ENCODE measurements around the gene FOXN3.

The FOXN3 gene

DNA sequence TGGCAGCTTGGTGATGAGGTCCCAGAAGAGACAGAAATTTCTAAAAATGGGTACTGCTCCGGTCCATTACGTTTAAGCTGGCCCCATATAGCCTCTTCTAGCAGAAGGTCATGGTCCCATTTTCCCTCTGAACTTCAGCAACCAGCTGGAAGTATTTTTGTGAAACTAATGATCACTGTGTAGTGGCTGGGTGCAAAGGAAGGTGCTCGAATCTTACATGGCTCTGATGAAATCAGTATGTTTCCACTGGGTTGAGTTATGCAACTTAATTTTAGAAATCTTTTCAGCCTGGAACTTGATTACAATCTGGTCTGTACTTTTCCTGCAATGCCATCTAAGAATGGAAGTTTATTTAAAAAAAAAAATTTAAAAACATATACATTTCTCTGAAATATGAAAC lies 228.5 kb downstream of the FOXN3 start:
- DNase-seq, result no peak

DNA sequence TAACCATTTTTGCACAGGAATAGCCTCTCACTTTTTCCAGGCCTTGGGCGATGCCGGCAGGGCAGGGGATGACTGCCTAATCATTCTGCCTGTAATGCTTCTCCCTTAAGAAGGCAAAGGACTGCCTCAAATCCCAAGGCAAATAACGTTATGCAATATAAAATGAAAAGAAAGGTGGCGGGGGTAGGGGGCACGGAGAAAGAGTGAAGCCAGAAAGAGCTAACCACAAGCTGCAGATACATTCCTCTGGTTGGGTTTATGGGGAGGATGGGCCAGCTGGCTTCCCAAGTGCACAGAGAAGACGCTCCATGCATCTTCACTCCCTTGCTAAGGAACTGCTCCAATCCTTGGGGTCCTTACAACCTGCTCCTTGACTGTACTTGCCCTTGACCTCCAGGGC lies 229.5 kb downstream of the FOXN3 start:
- no peak for DNase-seq

DNA sequence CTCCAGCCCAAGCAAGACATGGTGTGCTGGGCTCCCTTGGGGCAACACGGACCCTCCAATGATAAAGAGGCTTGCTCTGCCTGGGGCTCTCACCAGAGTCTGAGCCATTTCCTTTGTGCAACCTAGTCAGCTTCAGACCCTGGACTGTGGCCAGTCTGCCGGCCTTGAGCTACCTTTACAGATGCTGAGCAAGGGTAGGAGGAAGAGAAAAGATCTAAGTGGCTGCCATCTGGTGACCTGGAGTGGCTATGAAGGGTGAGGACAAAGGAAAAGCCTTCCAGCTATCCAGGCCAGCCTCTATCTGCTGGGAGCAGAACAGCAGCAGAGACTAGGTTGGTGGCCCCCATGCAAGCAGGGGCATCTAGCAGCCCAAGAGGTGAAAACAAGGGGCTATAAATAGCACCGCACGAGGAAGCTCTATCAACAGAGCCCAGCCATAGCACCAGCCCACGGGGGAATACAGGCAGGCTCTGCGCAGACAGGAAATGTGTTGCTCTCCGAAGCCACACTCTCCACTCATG lies 230.1 kb downstream of the FOXN3 start:
- DNase-seq, result no peak

DNA sequence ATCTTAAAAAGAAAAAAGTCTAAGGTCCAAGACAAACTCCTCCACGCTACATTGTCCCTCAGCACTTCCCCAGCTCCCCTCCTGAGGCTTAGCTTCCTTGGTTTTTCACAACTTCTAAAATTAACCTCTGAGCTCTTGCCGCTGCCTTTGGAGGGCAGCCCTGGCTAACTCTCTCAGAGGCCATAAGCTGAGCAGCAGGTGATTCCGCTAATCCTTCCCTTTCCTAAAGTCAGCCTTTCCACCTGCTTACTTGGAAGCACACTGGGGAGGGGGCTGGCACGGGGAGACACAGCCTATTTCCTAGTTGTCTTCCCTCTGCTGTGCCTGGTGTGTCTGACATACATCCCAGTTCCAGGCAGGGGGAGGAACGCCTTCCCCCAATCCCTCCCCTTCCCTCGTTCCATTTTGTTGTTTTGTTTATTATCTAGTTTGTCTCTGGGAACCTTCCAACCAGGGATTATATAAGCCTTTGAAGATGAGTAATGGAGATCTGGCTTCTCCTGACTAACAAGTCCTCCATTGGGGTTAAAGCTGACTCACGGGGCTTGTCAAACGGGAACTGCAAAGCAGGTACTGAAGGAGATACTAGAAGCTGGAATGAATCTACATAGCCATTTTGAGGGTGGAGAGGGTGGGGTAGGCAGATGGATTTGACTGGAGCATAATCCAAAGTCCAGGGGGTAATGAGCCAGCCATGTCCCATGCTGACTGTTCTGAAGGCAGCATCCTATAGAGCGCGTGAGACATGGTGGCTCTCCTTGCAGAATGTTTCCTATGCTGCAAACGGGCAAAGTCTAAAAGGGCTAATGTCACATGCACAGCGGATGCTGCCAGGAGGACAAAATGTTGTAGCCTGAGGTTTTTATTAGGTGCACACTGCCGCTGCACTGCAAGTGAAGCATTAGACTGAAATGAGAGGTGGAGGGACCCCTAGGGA lies 230.8 kb downstream of the FOXN3 start:
- no peak for DNase-seq

DNA sequence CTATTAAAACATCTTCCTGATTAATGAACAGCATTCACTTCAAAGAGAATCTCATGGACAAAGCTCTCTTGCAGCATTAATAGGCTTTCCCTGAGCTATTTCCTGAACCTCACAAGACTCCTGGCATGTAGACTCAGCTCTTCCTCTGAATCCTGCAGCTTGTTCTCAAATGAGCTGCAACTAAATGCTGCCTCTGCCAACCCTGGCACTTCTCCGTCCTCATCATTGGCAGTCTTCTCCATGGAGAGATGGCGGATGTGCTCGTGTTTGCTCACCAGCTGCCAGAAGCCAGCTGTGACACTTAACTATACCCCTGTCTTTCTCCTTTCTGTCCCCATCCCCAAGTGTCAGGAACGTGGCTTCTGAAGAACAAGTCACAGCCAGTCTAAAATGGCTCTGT lies 232.1 kb downstream of the FOXN3 start:
- no peak for DNase-seq

DNA sequence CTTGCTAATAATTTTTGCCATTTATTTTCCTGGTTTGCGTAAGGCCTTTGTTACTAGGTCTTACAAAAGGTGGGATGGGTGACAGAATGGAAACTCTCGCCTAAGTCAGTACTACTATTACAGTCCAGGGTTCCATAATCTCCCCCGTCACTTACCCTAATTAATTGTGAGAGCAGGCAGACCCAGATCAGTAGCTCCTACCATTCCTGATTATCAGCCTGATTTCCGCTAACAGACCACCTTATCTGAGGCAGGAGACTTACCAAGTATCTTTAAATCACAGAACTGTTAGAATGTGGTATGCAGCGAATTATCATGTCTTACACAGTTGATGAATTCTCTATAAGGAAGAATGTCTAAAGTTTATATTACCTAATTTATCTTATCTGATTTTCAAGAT lies 234.7 kb downstream of the FOXN3 start:
- DNase-seq, result no peak

DNA sequence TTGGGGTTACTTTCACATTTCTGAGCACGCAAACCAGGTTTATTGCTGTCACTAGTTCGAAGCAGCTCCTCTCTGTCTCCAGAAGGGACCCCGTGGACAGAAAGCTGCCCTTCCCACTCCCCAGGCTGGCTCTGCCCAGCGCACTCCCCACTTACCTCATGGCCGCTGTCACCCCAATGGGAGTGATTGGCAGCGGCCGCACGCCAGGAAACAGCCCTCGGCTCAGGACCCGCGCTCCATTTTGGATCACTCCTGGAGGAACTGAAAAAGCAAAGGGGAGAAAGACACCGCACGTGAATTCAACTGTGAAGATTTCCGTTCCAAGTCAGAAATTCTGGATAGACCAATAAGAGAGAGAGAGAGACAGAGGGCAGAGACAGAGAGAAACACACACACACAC lies 236.5 kb downstream of the FOXN3 start:
- no peak for DNase-seq

DNA sequence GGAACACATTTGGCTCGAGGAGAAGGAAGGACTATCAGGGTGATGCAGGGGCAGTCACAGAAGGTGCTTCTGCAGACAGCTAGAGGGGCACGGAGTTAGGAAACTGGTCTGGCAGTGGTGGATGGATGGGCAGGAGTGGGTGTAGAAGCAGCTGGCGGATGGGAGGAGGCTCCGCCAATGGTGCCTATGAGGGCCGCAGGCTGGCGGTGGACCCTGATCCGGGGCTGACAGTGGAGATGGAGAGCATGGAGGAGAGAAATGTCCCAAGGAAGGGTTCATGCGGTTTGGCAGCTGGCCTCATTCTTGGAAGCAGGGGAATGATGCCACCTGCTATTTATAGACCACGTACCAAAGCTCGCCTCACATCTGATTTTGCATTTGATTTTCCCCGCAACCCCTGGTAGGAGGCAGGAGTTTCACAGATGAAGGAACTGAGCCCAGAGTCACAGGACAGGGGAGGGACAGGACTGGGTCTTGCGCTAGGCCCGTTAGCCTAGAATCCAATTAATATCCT lies 237.1 kb downstream of the FOXN3 start:
- no peak for DNase-seq

DNA sequence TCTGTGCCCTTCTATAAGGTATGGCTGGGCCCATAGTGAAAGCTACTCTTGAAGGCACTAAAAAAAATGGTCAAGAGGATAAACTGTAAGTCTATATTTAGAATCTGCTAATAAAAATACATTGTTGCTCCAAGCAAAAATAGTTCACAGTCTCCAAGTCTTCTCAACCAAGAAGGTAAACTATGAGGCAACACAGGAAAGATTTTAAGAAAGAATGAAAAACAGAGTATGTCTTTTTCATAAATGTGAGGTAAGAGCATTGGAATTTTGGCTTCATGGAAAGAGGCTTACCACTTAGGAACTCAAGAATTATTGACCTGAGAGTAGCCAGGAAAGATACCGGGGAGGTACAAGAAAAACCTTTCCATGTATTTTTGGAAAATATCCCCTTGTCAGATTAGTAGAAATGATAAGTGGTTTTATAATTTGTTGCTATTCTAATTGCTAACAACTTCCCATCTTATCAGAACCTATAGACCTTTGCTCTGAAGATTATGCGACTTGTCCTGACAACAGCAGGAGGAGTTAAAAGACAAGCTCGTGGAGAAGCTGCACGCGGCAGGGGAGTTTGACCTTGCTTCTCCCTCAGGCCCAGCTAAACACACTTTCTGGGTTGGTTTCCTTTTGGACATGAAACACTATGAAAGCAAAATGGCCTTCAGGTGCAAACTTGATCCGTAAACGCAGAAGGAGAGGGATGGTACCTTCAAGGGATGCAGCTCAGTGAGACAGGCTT lies 238.1 kb downstream of the FOXN3 start:
- no peak for DNase-seq

DNA sequence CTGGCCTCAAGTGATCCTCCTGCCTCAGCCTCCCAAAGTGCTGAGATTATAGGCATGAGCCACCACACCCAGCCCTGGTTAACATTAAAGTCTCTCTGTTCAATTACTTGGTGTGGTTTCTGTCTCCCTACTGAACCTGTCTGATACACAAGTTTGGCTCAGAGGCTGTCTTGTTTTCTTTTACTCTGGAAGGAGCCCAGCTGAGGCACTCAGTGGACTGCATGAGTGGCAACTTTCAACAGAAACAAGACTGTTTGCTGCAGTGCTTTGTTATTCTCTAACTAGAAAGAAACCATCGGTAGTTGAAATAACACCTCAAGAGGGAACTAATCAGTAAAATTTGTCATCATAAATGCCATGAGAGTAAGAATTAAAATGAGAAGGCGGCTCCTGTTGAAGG lies 238.7 kb downstream of the FOXN3 start:
- DNase-seq, result no peak

DNA sequence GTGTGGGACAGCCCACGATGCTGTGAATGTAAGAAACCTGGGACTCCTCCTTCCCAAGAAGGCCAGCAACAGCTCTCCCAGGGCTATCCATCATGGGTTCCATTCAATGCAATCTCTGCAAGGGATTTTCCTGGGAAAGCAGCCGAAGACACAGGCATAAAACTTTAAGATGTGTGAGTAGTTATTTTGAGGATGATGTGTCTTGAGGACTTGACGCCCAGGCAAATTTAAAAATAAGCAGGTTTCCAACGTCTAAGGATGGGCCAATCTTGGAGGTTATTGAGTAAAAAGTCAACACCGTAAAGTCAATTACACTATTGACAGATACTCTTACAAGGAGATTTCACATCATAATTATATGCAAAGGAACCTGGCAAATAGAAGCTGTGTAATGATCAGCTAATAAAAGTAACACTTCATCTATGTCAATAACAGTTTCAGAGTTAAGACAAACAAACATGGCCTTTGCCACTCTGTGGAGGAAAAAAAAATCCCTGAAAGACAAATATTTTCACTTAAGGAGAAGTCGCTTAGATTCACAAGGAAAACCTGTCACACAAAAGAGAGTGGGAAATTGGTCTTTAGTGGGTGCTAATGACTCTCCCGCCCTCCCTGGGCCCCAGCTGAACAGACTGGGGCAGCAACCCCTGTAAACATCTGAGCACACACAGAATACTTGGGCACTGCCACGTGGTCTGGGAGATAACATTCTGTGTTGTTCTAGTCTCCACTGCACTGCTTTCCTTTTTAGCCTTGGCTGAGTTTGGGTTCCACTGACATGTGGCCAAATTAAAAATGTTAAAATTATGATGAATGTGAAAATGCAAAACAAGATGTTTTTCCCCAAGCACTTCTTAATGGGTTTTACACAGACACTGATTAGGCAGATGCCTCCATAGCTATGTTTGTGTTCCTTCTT lies 240.9 kb downstream of the FOXN3 start:
- DNase-seq, result no peak

DNA sequence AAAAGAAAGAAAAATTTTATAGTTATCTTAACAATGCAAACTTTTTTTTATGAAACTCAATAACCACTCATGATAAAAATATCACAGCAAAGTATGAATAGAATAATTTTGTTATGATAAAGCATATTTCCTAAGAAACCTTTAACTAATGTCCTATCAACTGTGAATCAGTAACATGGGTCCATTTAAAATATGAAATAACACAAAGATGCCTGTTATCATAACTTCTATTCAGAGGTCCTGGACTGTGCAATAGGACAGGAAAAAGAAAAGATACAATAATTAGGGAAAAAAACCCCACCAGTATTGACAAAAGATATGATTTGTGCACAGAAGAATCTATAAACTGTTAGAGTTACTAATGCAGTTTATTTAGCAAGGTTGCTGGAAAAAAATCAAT lies 245.4 kb downstream of the FOXN3 start:
- no peak for DNase-seq

DNA sequence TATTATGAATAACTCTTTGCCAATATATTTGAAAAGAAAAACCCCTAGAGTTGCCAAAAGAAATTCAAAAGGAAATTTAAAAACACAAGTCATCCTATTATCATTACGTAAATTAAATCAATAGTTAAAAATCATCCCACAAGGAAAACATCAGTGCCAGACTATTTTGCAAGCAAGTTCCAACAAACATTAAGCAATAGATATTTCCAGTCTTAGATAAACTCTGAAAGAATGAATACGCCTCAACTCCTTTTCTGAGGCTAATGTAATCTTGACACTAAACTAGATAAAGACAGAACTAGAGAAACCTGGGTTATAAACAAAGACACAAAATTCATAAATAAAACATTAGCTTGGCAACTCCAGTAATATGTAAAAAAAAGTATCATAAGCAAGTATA lies 245.9 kb downstream of the FOXN3 start:
- DNase-seq, result no peak

DNA sequence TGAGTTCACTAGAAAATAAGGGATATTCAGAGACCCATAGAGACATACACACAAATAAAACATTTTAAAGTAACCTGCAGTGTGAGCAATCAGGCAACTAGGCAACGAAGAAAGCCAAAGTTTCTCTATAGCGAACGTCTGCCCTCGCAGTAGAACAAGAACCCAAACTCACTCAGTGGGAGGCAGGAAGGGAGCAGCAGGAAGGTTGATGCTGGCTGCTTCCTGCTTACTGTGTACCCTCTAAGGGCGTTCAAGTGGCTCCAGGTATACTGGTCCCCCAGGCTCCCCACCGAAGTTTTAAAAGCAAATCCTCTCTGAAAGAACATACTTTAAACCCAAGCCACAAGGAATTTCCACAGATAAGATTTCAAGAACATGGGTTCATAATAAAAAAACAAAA lies 249.3 kb downstream of the FOXN3 start:
- no peak for DNase-seq

DNA sequence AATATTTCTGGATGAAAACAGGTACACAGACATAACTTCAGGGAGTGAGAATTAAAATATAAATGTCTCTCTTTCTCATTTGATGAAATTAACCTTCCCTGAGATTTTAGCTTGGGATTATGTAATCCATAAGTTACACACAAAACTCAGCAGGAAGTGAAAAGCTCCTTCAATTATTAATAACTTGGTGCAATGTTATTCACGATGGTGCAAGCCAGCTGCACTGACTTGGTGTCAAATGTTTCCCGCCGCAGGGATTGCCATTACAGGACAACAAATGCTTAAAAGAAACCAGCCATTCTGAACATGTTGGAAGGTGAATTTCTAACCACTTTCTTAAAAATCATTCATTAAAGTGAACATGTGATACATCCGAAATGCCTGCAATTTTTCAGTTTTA lies 250.4 kb downstream of the FOXN3 start:
- no peak for DNase-seq

DNA sequence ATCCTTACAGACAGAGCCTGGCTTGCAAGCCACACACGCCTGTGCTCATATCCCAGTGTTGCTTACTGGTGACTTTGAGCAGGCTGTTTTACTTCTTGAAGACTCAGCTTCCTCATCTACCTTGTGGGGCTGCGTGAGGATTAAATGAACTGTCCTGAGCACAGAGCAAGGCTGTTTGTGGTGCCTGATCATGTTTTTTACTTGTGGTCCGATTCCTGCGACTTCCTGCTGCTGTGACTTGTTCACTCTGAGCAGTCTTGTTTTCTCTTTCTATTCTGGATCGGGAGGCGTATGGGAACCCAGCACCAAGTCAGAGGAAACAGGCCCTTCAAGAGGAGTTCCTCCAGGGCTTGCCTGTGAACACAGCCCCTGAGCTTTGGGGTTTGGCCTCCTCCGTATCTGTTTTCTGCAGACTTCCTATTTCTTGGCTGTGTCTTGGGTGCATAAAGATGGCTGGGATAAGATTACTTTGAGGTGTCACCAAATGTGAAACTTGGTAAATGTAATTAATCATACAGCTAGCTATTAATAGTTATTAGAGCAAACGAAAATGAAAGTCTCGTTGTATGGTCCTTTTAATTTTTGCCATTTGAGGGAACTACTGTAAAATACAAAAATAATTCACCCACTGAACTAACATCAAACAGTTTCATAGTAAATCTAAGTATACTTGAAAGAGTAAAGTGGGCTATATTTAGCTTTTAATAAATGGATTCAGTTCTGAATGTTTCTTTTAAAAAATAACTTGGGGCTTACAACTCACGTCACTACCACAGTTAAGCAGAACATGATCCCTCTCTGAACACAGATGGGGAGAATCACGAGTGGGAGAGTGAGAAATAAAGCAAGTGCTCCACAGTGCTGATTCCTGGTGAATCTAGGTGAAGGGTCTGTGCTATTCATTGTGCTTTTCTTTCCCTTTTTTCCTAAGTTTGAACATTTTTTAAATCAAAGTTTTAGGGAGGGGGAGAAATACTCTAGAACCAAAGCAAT lies 251.5 kb downstream of the FOXN3 start:
- no peak for DNase-seq

DNA sequence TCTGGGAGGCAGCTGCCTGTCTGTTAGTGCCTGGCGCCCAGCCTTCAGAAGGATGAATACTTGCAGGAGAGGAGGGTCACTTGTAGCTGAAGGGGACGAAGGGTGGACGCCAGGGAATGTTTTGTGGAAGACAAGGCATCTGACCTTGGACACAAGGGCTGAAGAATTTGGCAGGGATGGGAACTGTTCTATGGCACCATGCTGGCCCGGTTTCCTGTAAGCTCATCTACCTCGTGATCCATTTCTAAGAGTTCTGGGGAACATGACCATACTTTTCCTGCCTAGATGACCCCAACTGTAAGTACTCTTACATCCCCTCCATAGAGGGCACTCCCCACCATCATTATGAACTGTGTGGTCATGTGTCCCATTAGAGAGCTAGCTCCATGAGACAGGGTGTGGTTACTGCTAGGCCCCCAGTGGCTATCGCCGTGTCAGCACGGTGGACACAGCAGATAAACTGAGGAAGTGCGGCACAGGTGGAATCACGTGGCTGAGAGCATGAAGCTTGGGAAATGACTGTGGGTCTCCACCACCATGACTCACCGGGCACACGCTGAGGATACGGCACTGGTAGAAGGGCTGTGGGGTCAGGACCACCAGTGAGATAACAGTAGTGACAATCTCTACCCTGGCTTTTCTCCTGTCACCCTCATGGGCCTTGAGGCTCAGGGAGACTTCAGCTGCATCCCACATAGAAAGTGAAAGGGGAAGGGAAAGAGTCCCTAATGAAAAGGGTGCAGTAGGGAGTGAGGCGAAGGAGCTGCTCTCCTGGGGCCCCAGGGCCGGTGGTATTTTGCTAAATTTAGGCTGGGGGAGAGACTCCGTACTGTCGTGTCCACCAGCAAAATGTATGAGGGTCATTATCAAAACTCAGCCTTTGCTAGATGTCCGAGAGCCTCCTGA lies 252.6 kb downstream of the FOXN3 start:
- no peak for DNase-seq

DNA sequence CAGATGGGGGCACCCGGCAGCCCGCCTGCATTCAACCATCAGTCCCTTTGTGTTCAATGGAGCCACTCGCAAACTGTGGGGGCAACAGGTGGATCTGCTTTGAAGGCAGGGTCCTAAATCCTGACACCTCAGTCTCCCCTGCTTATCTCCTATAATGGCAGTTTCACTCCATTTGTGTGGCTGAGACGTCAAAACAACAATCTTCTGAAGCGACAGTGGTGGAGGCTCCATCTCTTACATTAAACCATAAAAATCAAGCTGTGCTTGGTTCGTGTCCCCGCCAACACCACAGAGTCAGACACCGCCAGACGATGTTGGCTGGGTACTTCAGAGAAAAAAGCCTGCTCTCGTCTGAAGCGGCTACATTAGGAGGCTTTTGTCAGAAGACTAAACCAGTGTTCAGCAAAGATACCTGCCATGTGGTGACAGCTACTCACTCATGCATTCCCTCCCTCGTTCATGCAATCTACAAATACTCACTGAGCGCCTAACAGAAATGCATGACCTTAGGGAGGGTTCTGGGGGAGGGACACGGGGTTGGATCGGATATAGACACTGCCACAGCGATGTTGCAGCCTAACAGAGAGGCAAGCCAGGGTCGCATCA lies 253.9 kb downstream of the FOXN3 start:
- no peak for DNase-seq

DNA sequence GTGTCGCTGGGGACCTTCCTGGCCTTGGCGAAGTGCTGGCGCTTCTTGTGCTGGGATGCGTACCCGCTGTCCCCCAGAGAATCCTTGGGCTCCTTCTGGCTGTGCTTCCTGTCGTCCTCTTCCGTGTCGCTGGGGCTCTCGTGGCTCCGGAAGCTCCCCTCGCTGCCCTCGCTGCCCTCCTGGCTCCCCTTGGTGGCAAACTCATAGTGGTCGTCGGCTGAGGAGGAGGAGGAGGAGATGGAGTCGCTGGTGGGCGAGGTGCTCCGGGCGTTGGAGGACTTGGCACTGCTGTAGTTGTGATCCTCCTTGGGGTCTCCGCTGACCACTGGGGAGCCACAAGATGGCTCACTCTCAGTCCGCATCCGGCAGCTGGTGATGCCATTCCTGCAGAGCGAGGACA lies 254.4 kb downstream of the FOXN3 start:
- DNase-seq, result no peak

DNA sequence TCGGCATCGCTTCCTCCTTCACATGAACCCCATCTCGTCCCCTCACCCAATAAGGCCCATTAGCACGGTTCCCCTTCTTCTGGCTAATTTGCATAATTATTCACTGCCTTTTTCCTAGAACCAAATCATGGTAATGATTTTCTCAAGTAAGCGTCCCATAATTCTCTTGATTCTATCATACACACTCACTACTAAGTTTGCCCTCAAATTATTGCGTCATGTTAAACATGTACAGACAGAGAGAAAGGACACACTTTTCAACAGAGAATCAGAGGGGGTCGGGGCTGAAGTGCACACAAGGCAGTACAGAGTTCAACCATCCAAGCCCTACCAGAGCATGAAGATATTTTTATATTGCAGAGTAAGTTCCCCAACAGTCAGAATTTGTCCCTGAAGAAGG lies 256.6 kb downstream of the FOXN3 start:
- DNase-seq, result no peak
